Measurements from ENCODE around the gene TBCA.

GRCh38 chr5:77683171-77683732 is 92.9 kb downstream of the TBCA start:
- TF ChIP-seq CTCF (conservative IDR thresholded peaks at IDR 0.05; ENCODE audit: low read depth in 2 of 2) (no peak), POLR2AphosphoS5 (IDR thresholded peaks at IDR 0.05; ENCODE audit: low read depth) (no peak), CREB1 (CRISPR knock-in tag; IDR thresholded peaks at IDR 0.05; ENCODE audit: low read depth) (no peak), EZH2 (IDR thresholded peaks at IDR 0.05; ENCODE audit: low read depth, unreplicated experiment) (no peak)
